ENCODE data around the gene OGFR. TPM values are rescaled to one million over a fixed set of nuclear protein-coding genes. Genes with fewer than 3 reads are reported as not detected.

The OGFR gene
- total RNA-seq, 1 experiment from 2014 or later: 80.1 TPM

DNA sequence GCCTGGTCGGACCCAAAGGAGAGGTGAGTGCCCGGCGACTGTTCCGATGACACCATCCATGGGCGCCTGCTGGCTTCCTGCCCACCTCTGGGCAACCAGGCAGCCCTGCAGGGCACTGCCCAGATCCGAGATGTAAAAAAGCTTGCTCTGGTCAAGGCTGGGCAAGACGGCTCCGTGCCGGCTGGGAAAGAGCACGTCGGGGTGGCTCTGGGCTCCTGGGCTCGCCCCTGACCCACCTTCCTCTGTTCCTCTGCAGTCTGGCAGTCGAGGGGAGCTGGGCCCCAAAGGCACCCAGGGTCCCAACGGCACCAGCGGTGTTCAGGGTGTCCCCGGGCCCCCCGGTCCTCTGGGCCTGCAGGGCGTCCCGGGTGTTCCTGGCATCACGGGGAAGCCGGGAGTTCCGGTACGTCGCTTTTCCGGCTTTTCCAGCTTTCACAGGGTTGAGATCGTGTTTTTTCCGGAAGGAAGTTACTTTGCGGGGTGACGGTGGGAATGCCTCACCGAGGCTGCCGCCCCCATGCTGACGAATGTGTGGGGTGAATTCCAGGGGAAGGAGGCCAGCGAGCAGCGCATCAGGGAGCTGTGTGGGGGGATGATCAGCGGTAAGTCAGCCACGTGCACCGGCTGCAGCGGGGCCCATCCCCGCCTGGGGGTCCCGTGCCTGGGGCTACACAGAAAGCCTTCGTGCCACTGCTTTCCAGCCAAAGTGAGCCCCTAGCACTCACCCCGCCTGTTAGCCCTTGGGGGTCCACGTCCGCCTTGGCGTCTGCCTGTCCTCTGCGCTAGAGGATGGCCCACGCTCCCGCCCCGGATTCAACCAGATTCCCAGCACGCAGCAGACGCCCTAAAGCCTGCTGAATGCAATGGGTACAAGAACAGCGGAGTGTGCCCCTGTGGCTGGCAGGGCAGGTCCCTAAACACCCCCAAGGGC is 31.6 kb downstream of the OGFR start:
- Mint-ChIP-seq H3K4me3 (ENCODE audit: low read depth, unreplicated experiment) (no peak overlapping the region), H3K27me3 (ENCODE audit: unreplicated experiment) (peaks cover 27% of the 10 kb centered on the region), H3K36me3 (ENCODE audit: insufficient read depth, unreplicated experiment) (peaks cover 8% of the 10 kb centered on the region), H3K9me3 (ENCODE audit: low read depth, unreplicated experiment) (no peaks in the 10 kb centered on the region), H3K4me1 (ENCODE audit: low read depth, unreplicated experiment) (peaks cover 21% of the 10 kb centered on the region), H3K27ac (ENCODE audit: unreplicated experiment) (no peak overlapping the region)
- DNase-seq: no peak
- intact Hi-C loops (cut with micrococcal nuclease; ENCODE audit: unreplicated experiment): no loop called here
- CTCF ChIA-PET: no interaction called here
- BruUV-seq (replicated peaks): no TSS peak
- TF ChIP-seq, protein P1, sequence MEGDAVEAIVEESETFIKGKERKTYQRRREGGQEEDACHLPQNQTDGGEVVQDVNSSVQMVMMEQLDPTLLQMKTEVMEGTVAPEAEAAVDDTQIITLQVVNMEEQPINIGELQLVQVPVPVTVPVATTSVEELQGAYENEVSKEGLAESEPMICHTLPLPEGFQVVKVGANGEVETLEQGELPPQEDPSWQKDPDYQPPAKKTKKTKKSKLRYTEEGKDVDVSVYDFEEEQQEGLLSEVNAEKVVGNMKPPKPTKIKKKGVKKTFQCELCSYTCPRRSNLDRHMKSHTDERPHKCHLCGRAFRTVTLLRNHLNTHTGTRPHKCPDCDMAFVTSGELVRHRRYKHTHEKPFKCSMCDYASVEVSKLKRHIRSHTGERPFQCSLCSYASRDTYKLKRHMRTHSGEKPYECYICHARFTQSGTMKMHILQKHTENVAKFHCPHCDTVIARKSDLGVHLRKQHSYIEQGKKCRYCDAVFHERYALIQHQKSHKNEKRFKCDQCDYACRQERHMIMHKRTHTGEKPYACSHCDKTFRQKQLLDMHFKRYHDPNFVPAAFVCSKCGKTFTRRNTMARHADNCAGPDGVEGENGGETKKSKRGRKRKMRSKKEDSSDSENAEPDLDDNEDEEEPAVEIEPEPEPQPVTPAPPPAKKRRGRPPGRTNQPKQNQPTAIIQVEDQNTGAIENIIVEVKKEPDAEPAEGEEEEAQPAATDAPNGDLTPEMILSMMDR (IDR thresholded peaks at IDR 0.05; ENCODE audit: unreplicated experiment): no peak

DNA sequence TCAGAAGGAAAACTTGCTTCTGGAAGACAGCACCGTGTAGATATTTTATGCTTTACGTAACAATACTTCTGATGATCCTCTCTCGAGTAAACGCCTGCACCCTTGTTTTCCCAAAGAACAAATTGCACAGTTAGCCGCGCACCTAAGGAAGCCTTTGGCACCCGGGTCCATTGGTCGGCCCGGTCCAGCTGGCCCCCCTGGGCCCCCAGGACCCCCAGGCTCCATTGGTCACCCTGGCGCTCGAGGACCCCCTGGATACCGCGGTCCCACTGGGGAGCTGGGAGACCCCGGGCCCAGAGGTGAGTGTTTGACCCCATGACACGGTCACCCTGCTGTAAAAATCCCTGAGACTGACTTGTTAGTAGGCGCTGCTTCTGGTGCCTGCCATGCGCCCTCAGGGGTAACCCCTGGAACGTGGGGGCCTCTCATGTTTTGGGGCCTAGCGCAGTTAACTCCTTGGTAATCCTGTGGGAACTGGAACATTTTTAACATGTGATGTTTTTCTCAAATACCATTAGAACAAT is 32.4 kb downstream of the OGFR start:
- DNase-seq: no peak
- Mint-ChIP-seq H3K9me3 (ENCODE audit: low read depth, unreplicated experiment) (no peaks in the 10 kb centered on the region), H3K36me3 (ENCODE audit: insufficient read depth, unreplicated experiment) (peaks cover 8% of the 10 kb centered on the region), H3K27me3 (ENCODE audit: unreplicated experiment) (peaks cover 27% of the 10 kb centered on the region), H3K4me1 (ENCODE audit: low read depth, unreplicated experiment) (peaks cover 13% of the 10 kb centered on the region), H3K4me3 (ENCODE audit: low read depth, unreplicated experiment) (no peak overlapping the region), H3K27ac (ENCODE audit: unreplicated experiment) (no peak overlapping the region)
- intact Hi-C loops (cut with micrococcal nuclease; ENCODE audit: unreplicated experiment): no loop called here
- BruUV-seq (replicated peaks): no TSS peak
- CTCF ChIA-PET: no interaction called here
- TF ChIP-seq, protein P1 (IDR thresholded peaks at IDR 0.05; ENCODE audit: unreplicated experiment): no peak

DNA sequence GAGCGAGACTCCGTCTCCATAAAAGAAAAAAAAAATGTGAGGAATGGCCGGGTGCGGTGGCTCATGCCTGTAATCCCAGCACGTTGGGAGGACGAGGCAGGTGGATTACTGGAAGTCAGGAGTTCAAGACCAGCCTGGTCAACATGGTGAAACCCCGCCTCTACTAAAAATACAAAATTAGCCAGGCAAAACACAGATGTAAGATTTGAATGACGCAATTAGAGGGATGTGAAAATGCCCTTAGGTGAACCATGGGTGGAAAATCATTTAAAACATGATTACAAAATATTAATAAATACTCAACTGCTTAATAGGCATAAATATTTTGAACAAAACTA is 33.1 kb downstream of the OGFR start:
- peaks cover 3% of the 10 kb centered on the region for H3K36me3 Mint-ChIP-seq (ENCODE audit: insufficient read depth, unreplicated experiment)
- H3K4me3 Mint-ChIP-seq (ENCODE audit: low read depth, unreplicated experiment): no peak overlapping the region
- CTCF ChIA-PET: no interaction called here
- no TSS peak for BruUV-seq (replicated peaks)
- H3K27ac Mint-ChIP-seq (ENCODE audit: unreplicated experiment): no peak overlapping the region
- H3K27me3 Mint-ChIP-seq (ENCODE audit: unreplicated experiment): peaks cover 27% of the 10 kb centered on the region
- no peak for DNase-seq
- intact Hi-C loops (cut with micrococcal nuclease; ENCODE audit: unreplicated experiment): no loop called here
- TF ChIP-seq, protein P1 (IDR thresholded peaks at IDR 0.05; ENCODE audit: unreplicated experiment): no peak
- H3K4me1 Mint-ChIP-seq (ENCODE audit: low read depth, unreplicated experiment): peaks cover 6% of the 10 kb centered on the region
- no peaks in the 10 kb centered on the region for H3K9me3 Mint-ChIP-seq (ENCODE audit: low read depth, unreplicated experiment)

DNA sequence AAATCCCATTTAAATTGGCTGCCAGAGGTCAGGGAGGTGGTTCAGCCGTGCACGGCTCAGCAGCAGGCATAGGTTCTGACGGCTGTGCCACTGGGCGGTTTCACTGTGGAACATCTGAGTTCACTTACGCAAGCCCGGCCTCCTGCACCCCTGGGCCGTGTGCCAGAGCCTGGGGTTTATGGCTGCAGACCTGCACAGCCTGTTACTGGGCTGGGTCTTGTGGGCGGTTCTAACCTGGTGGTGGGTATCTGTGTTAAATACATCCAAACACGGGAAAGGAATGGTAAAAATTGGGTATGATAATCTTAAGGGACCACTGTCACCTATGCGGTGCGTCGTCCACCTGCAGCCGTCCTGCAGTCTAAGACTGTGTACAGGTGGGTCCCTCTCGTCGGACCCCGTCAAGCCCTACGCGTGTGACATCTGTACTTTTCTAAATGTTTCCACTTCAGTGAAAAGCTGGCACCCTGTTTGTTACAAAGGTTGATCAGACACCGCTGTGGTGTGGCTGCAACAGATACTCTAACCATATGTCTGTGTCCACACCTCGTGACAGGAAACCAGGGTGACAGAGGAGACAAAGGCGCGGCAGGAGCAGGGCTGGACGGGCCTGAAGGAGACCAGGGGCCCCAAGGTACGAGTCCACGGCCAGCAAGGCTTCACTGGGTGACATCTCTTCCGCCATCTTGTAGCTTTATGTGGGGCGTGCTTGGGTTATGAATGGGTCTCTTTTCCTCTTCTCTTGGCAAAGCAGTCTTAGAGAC is 33.7 kb downstream of the OGFR start:
- H3K4me3 Mint-ChIP-seq (ENCODE audit: low read depth, unreplicated experiment): no peak overlapping the region
- peaks cover 27% of the 10 kb centered on the region for H3K27me3 Mint-ChIP-seq (ENCODE audit: unreplicated experiment)
- TF ChIP-seq, protein P1 (IDR thresholded peaks at IDR 0.05; ENCODE audit: unreplicated experiment): no peak
- intact Hi-C loops (cut with micrococcal nuclease; ENCODE audit: unreplicated experiment): no loop called here
- CTCF ChIA-PET: interaction anchor here (0.8 kb wide), 1 partner anchor 20 kb away, joined by 3 read pairs; no protein-coding TSS in a partner anchor
- H3K4me1 Mint-ChIP-seq (ENCODE audit: low read depth, unreplicated experiment): peaks cover under 1% of the 10 kb centered on the region
- H3K27ac Mint-ChIP-seq (ENCODE audit: unreplicated experiment): no peak overlapping the region
- H3K36me3 Mint-ChIP-seq (ENCODE audit: insufficient read depth, unreplicated experiment): no peaks in the 10 kb centered on the region
- no TSS peak for BruUV-seq (replicated peaks)
- no peak for DNase-seq
- H3K9me3 Mint-ChIP-seq (ENCODE audit: low read depth, unreplicated experiment): no peaks in the 10 kb centered on the region

All from Calu3 (cell line).